ENCODE data around the gene SEC14L6.

GRCh38 chr22:30511911-30512310 is 34.6 kb downstream of the SEC14L6 start:
- TF ChIP-seq POLR2A (IDR thresholded peaks at IDR 0.05; ENCODE audit: low read depth) (no peak), POLR2AphosphoS5 (IDR thresholded peaks at IDR 0.05) (no peak)
- TF ChIP-seq, protein P1, sequence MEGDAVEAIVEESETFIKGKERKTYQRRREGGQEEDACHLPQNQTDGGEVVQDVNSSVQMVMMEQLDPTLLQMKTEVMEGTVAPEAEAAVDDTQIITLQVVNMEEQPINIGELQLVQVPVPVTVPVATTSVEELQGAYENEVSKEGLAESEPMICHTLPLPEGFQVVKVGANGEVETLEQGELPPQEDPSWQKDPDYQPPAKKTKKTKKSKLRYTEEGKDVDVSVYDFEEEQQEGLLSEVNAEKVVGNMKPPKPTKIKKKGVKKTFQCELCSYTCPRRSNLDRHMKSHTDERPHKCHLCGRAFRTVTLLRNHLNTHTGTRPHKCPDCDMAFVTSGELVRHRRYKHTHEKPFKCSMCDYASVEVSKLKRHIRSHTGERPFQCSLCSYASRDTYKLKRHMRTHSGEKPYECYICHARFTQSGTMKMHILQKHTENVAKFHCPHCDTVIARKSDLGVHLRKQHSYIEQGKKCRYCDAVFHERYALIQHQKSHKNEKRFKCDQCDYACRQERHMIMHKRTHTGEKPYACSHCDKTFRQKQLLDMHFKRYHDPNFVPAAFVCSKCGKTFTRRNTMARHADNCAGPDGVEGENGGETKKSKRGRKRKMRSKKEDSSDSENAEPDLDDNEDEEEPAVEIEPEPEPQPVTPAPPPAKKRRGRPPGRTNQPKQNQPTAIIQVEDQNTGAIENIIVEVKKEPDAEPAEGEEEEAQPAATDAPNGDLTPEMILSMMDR (IDR thresholded peaks at IDR 0.05): no peak

All from esophagus muscularis mucosa (tissue), 3 donors.